PC-9 (cell line): ENCODE results near the gene MAGEA12. TPM values are rescaled to one million over a fixed set of nuclear protein-coding genes. Genes with fewer than 3 reads are reported as not detected.
A peak's percentile ranks its signal among the peaks of the same experiment; 100 is the strongest.
"Not testable (repeated sequence)": the region's sequence is repeated elsewhere in the genome, so short reads cannot be mapped to it uniquely, and the experiment has no call there.

ENCODE experiments used
- BruUV-seq: library from RNA; stranded (reverse); fragments of 400-500 nt; replicated peaks from 2 replicates; lab custom pipeline; 2021; lab: Mats Ljungman, UMichigan
- CTCF ChIA-PET: fragments of 300-600 bp; sonication (Branson Sonifier 250); formaldehyde crosslinking; loops from one replicate; lab custom pipeline; 2022; ENCODE audit warnings: antibody characterized with exemption; lab: Charles Lee
- POLR2A ChIA-PET: fragments of 300-600 bp; sonication (Branson Sonifier 250); formaldehyde crosslinking; loops from one replicate; lab custom pipeline; 2022; ENCODE audit warnings: antibody characterized with exemption; ENCODE audit not compliant: unreplicated experiment; lab: Charles Lee
- DNase-seq, 2 experiments: peaks; one replicate each; pipeline versions ENCODE4 v3.0.0 to v3.0.0-alpha.2; 2015 to 2022; ENCODE audit warnings: mixed read lengths in 1 of 2
- H2AFZ ChIP-seq: fragments of 200-600 bp; sonication (generic); 2 replicates; pipeline ENCODE4 v1.8.1; 2017; ENCODE audit warnings: antibody characterized with exemption
- H3F3A ChIP-seq: fragments of 200-600 bp; sonication (generic); 2 replicates; pipeline ENCODE4 v1.8.1; 2017; ENCODE audit warnings: antibody characterized with exemption, mild to moderate bottlenecking, low read depth; ENCODE audit not compliant: insufficient read depth
- H3K27ac ChIP-seq: fragments of 200-600 bp; sonication (generic); 2 replicates; pipeline ENCODE4 v1.6.1; 2016; ENCODE audit warnings: mixed run types
- H3K27me3 ChIP-seq: fragments of 200-600 bp; sonication (generic); 2 replicates; pipeline ENCODE4 v1.6.1; 2016; ENCODE audit warnings: low read depth, mixed run types; ENCODE audit not compliant: insufficient read depth
- H3K36me3 ChIP-seq: fragments of 200-600 bp; sonication (generic); 2 replicates; pipeline ENCODE4 v1.6.1; 2016; ENCODE audit warnings: low read depth, mixed run types
- H3K4me1 ChIP-seq: fragments of 200-600 bp; sonication (generic); replicated peaks from 2 replicates; pipeline ENCODE4 v1.6.1; 2016; ENCODE audit warnings: mixed run types; ENCODE audit not compliant: insufficient read depth
- H3K4me2 ChIP-seq: fragments of 200-600 bp; sonication (generic); 2 replicates; pipeline ENCODE4 v1.6.1; 2017; ENCODE audit warnings: mixed run types
- H3K4me3 ChIP-seq: fragments of 200-600 bp; sonication (generic); 2 replicates; pipeline ENCODE4 v1.6.1; 2016; ENCODE audit warnings: mixed run types
- H3K79me2 ChIP-seq: fragments of 200-600 bp; sonication (generic); 2 replicates; pipeline ENCODE4 v1.6.1; 2017; ENCODE audit warnings: low read depth, mixed run types
- H3K9me2 ChIP-seq: fragments of 200-600 bp; sonication (generic); 2 replicates; pipeline ENCODE4 v1.8.1; 2017; ENCODE audit warnings: mild to moderate bottlenecking; ENCODE audit not compliant: insufficient read depth
- H3K9me3 ChIP-seq: fragments of 200-600 bp; sonication (generic); 2 replicates; pipeline ENCODE4 v1.8.1; 2016; ENCODE audit warnings: low read depth; ENCODE audit not compliant: insufficient read depth
- H4K20me1 ChIP-seq: fragments of 200-600 bp; sonication (generic); 2 replicates; pipeline ENCODE4 v1.8.1; 2017; ENCODE audit not compliant: insufficient read depth
- CTCF ChIP-seq: fragments of 200-600 bp; sonication (generic); conservative IDR thresholded peaks from 2 replicates; pipeline ENCODE4 v1.6.1; 2017; ENCODE audit warnings: mixed run types, antibody characterized with exemption, mild to moderate bottlenecking, moderate library complexity
- EZH2 ChIP-seq: fragments of 200-600 bp; sonication (generic); IDR thresholded peaks from 2 replicates; pipeline ENCODE4 v1.8.0; 2017; ENCODE audit warnings: antibody characterized with exemption, low read depth
- intact Hi-C: fragments of 100-400 bp; cut with micrococcal nuclease; formaldehyde crosslinking; loops from one replicate; pipeline ENCODE4 v1.10.0; 2022; ENCODE audit not compliant: unreplicated experiment
- total RNA-seq: library from RNA; stranded (reverse); gene quantifications from 2 replicates; pipeline ENCODE4 v1.2.3, GENCODE V29; 2021

Gene MAGEA12
- total RNA-seq, 1 experiment from 2014 or later = 24.2 TPM

GRCh38 chrX:152713195-152713594, 20.4 kb upstream of the MAGEA12 start:
- H3K27me3 ChIP-seq, H3F3A ChIP-seq, H3K79me2 ChIP-seq, H3K4me1 ChIP-seq, CTCF ChIA-PET, H3K9me3 ChIP-seq, DNase-seq, H3K4me3 ChIP-seq, H3K9me2 ChIP-seq, POLR2A ChIA-PET, intact Hi-C loops, H3K4me2 ChIP-seq, H3K27ac ChIP-seq, BruUV-seq, H3K36me3 ChIP-seq, H2AFZ ChIP-seq, H4K20me1 ChIP-seq: not testable (repeated sequence)

GRCh38 chrX:152713815-152714787, 19.5 kb upstream of the MAGEA12 start, which contains the start of gene MAGEA2B:
MAGEA2B (plus strand) TSS chrX:152714628; CDS start chrX:152717107, 2,479 bp downstream.
- TSS peak; percentile 77 for BruUV-seq
- H3K9me3 ChIP-seq, H3K79me2 ChIP-seq, CTCF ChIA-PET, H3K9me2 ChIP-seq, POLR2A ChIA-PET, H3K4me3 ChIP-seq, intact Hi-C loops, H3K4me1 ChIP-seq, DNase-seq, H3K27me3 ChIP-seq, H3K4me2 ChIP-seq, H2AFZ ChIP-seq, H4K20me1 ChIP-seq, H3F3A ChIP-seq, H3K27ac ChIP-seq, H3K36me3 ChIP-seq: not testable (repeated sequence)

- no TSS peak for BruUV-seq
- Histone ChIP-seq H3K9me2 (no peaks in the 10 kb centered on the region), H4K20me1 (no peaks in the 10 kb centered on the region)
These were observed 8.1 kb upstream of the MAGEA12 start for GRCh38 chrX:152725409-152725808.

GRCh38 chrX:152734143-152734858, 744 bp downstream of the MAGEA12 start:
- CTCF ChIA-PET, H3F3A ChIP-seq, H4K20me1 ChIP-seq, H3K36me3 ChIP-seq, H3K9me2 ChIP-seq, H3K9me3 ChIP-seq, intact Hi-C loops, H3K27me3 ChIP-seq, H2AFZ ChIP-seq, DNase-seq, POLR2A ChIA-PET: not testable (repeated sequence)
- H3K4me3 ChIP-seq = peak overlapping the region; percentile 62
- TSS peak; percentile 63 for BruUV-seq
- peak overlapping the region; percentile 37; the same call in 1 of the 2 replicates for H3K27ac ChIP-seq
- peaks cover 10% of the 10 kb centered on the region; the same call in 1 of the 2 replicates for H3K4me1 ChIP-seq
- peak overlapping the region; percentile 71 for H3K4me2 ChIP-seq
- H3K79me2 ChIP-seq = peaks cover 43% of the 10 kb centered on the region

More at GRCh38 chrX:152725409-152725808, 8.1 kb upstream of the MAGEA12 start:
- no peak for TF ChIP-seq CTCF
- TF ChIP-seq EZH2 = no peak
- Histone ChIP-seq H3K27ac (no peak overlapping the region), H2AFZ (no peak overlapping the region), H3K4me1 (no peaks in the 10 kb centered on the region), H3K9me3 (no peaks in the 10 kb centered on the region), H3K27me3 (peaks cover 11% of the 10 kb centered on the region; the same call in 1 of the 2 replicates), H3K36me3 (no peaks in the 10 kb centered on the region), H3K79me2 (no peaks in the 10 kb centered on the region), H3F3A (no peaks in the 10 kb centered on the region), H3K4me2 (no peak overlapping the region), H3K4me3 (no peak overlapping the region)
- DNase-seq = peak in 1 of 2 experiments; percentile 17
- ChIA-PET CTCF (no interaction called here), POLR2A (no interaction called here)
- intact Hi-C loops = no loop called here
